ENCODE measurements around the gene C14orf180. TPM values are rescaled to one million over a fixed set of nuclear protein-coding genes. Genes with fewer than 3 reads are reported as not detected.

Gene C14orf180
- total and polyA plus RNA-seq, 12 donors, result 13.8 to 139 (median 75.1) TPM

GRCh38 chr14:104560586-104560945 is 19.0 kb upstream of the C14orf180 start:
- peak in 1 of 2 donors; percentile 3 for DNase-seq
- TF ChIP-seq, protein P1, sequence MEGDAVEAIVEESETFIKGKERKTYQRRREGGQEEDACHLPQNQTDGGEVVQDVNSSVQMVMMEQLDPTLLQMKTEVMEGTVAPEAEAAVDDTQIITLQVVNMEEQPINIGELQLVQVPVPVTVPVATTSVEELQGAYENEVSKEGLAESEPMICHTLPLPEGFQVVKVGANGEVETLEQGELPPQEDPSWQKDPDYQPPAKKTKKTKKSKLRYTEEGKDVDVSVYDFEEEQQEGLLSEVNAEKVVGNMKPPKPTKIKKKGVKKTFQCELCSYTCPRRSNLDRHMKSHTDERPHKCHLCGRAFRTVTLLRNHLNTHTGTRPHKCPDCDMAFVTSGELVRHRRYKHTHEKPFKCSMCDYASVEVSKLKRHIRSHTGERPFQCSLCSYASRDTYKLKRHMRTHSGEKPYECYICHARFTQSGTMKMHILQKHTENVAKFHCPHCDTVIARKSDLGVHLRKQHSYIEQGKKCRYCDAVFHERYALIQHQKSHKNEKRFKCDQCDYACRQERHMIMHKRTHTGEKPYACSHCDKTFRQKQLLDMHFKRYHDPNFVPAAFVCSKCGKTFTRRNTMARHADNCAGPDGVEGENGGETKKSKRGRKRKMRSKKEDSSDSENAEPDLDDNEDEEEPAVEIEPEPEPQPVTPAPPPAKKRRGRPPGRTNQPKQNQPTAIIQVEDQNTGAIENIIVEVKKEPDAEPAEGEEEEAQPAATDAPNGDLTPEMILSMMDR (IDR thresholded peaks at IDR 0.05), result no peak
- H3K27ac ChIP-seq, result no peak overlapping the region
- intact Hi-C loops (cut with DNase I), result loop anchor here in 8 of 10 donors (5.0 to 10.0 kb wide), 6 partner anchors 74 to 483 kb away; partner anchors contain the start of gene KIF26A (in 2 of the 8)
- no peaks in the 10 kb centered on the region for H3K36me3 ChIP-seq
- no peak overlapping the region for H3K4me3 ChIP-seq
- peaks cover 3 to 25% (median 14%) of the 10 kb centered on the region in 9 donors for H3K4me1 ChIP-seq
- peaks cover 0 to 22% (median 12%) of the 10 kb centered on the region in 7 donors for H3K27me3 ChIP-seq
- H3K9me3 ChIP-seq, result no peaks in the 10 kb centered on the region
- ATAC-seq, result no peak
- 82 to 86% methylated on average over 3 of the region's 3 CpGs for WGBS, 2 donors

- intact Hi-C loops (cut with DNase I), result loop anchor here in 8 of 10 donors (5.0 to 10.0 kb wide), 6 partner anchors 74 to 484 kb away; partner anchors contain the start of gene KIF26A (in 2 of the 8)
- no peak overlapping the region for H3K27ac ChIP-seq
- no peaks in the 10 kb centered on the region for H3K36me3 ChIP-seq
- H3K27me3 ChIP-seq, result peaks cover 0 to 22% (median 14%) of the 10 kb centered on the region in 7 donors
- 74 to 75% methylated on average over 17 of the region's 17 CpGs for WGBS, 2 donors
- no peaks in the 10 kb centered on the region for H3K9me3 ChIP-seq
- DNase-seq, result peak in 1 of 2 donors; percentile 8
- ATAC-seq, result no peak
- peaks cover 3 to 29% (median 14%) of the 10 kb centered on the region in 9 donors for H3K4me1 ChIP-seq
- H3K4me3 ChIP-seq, result no peak overlapping the region
- TF ChIP-seq, protein P1 (IDR thresholded peaks at IDR 0.05), result no peak
These were observed 18.4 kb upstream of the C14orf180 start for GRCh38 chr14:104561124-104561557.

GRCh38 chr14:104561632-104562495 is 17.7 kb upstream of the C14orf180 start:
- Histone ChIP-seq H3K36me3 (no peaks in the 10 kb centered on the region), H3K9me3 (no peaks in the 10 kb centered on the region), H3K4me1 (peaks cover 3 to 29% (median 14%) of the 10 kb centered on the region in 9 donors), H3K4me3 (no peak overlapping the region), H3K27me3 (peaks cover 0 to 23% (median 17%) of the 10 kb centered on the region in 7 donors), H3K27ac (no peak overlapping the region)
- intact Hi-C loops (cut with DNase I), result loop anchor here in 8 of 10 donors (2.0 to 10.0 kb wide), 7 partner anchors 73 to 485 kb away; partner anchors contain the start of gene KIF26A (in 2 of the 8)
- DNase-seq, result peak in 1 of 2 donors; percentile 2
- 80 to 82% methylated on average over 23 of the region's 23 CpGs for WGBS, 2 donors
- ATAC-seq, result no peak
- TF ChIP-seq, protein P1 (IDR thresholded peaks at IDR 0.05), result no peak

- Histone ChIP-seq H3K9me3 (no peaks in the 10 kb centered on the region), H3K4me1 (peaks cover 3 to 29% (median 14%) of the 10 kb centered on the region in 9 donors), H3K27ac (no peak overlapping the region), H3K36me3 (no peaks in the 10 kb centered on the region), H3K27me3 (peaks cover 0 to 30% (median 22%) of the 10 kb centered on the region in 7 donors), H3K4me3 (no peak overlapping the region)
- ATAC-seq (no peak), DNase-seq (peak in 1 of 2 donors; percentile 2)
- WGBS, 2 donors, result 86 to 95% methylated on average over 5 of the region's 5 CpGs
- intact Hi-C loops (cut with DNase I), result loop anchor here in 8 of 10 donors (2.0 to 10.0 kb wide), 7 partner anchors 72 to 485 kb away; partner anchors contain the start of gene KIF26A (in 2 of the 8)
- TF ChIP-seq, protein P1 (IDR thresholded peaks at IDR 0.05), result no peak
These were observed 17.0 kb upstream of the C14orf180 start for GRCh38 chr14:104562606-104563005.

Data from heart right ventricle (tissue), 16 donors.